ENCODE data around the gene PSMG2.

Gene PSMG2

DNA sequence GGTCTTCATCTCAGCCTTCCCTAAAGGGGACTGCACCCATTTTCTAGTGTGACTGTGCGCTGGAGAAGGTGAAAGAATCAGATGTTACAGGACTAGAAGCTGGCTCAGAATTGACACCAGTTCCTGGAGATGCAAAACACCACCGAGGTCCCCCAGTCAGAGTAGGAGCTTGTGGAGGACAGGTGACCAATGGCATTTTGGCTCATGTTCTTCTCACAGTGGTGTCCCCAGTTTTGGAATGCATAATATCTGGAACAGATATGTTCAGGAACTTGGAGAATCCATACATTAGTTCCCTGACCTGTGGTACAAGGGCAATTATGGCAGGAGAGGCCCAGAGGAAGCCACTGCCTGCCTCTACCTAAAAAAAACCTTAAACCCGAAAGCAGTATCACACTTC is 66.3 kb downstream of the PSMG2 start:
- TF ChIP-seq POLR2A (IDR thresholded peaks at IDR 0.05; ENCODE audit: extremely low read depth, insufficient read length): no peak
- TF ChIP-seq, protein P1, sequence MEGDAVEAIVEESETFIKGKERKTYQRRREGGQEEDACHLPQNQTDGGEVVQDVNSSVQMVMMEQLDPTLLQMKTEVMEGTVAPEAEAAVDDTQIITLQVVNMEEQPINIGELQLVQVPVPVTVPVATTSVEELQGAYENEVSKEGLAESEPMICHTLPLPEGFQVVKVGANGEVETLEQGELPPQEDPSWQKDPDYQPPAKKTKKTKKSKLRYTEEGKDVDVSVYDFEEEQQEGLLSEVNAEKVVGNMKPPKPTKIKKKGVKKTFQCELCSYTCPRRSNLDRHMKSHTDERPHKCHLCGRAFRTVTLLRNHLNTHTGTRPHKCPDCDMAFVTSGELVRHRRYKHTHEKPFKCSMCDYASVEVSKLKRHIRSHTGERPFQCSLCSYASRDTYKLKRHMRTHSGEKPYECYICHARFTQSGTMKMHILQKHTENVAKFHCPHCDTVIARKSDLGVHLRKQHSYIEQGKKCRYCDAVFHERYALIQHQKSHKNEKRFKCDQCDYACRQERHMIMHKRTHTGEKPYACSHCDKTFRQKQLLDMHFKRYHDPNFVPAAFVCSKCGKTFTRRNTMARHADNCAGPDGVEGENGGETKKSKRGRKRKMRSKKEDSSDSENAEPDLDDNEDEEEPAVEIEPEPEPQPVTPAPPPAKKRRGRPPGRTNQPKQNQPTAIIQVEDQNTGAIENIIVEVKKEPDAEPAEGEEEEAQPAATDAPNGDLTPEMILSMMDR (IDR thresholded peaks at IDR 0.05; ENCODE audit: low read depth, low read length): no peak
- TF ChIP-seq, protein P2, sequence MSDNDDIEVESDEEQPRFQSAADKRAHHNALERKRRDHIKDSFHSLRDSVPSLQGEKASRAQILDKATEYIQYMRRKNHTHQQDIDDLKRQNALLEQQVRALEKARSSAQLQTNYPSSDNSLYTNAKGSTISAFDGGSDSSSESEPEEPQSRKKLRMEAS (IDR thresholded peaks at IDR 0.05; ENCODE audit: low read depth, low read length): no peak
- no peak for TF ChIP-seq MYC (IDR thresholded peaks at IDR 0.05; ENCODE audit: low read depth, low read length)
- H3K4me3 ChIP-seq (ENCODE audit: low read depth, low read length): no peak overlapping the region
- no peak for DNase-seq (ENCODE audit: low read depth)

DNA sequence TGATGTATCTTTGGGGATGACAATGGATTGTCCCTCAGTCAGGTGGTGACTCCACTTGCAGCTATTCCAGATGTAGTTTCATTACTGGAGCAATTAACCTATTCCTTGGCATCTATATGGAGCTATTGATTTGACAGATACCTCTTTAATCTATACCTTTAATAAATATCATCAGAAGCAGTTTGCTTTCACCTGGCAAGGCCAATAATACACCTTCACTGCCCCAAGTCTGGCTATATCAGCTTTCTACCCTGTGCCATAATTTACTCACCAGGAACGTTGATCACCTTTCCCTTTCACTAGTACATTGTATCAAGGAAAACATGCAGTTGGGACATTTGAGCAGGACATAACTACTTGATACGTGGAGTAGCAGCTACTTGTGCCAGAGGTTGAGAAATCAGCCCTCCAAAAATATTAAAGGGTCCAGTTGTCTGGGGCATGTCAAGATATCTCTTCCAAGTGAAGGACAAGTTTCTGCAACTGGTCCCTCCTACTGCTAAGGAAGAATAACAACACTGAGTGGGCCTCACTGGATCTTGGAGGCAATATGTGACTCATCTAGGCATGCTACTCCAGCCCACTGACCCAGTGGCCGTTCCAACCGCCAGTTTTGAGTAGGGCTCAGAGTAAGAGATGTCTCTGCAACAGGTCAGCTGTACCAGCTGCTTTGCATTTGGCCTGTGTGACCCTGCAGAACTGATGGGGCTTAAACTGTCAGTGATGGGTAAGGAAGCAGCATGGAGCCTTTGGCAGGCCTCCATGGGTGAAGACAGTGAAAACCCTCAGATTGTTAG is 67.0 kb downstream of the PSMG2 start:
- no peak overlapping the region for H3K4me3 ChIP-seq (ENCODE audit: low read depth, low read length)
- TF ChIP-seq, protein P2 (IDR thresholded peaks at IDR 0.05; ENCODE audit: low read depth, low read length): no peak
- TF ChIP-seq POLR2A (IDR thresholded peaks at IDR 0.05; ENCODE audit: extremely low read depth, insufficient read length) (no peak), MYC (IDR thresholded peaks at IDR 0.05; ENCODE audit: low read depth, low read length) (no peak)
- TF ChIP-seq, protein P1 (IDR thresholded peaks at IDR 0.05; ENCODE audit: low read depth, low read length): no peak
- DNase-seq (ENCODE audit: low read depth): no peak

DNA sequence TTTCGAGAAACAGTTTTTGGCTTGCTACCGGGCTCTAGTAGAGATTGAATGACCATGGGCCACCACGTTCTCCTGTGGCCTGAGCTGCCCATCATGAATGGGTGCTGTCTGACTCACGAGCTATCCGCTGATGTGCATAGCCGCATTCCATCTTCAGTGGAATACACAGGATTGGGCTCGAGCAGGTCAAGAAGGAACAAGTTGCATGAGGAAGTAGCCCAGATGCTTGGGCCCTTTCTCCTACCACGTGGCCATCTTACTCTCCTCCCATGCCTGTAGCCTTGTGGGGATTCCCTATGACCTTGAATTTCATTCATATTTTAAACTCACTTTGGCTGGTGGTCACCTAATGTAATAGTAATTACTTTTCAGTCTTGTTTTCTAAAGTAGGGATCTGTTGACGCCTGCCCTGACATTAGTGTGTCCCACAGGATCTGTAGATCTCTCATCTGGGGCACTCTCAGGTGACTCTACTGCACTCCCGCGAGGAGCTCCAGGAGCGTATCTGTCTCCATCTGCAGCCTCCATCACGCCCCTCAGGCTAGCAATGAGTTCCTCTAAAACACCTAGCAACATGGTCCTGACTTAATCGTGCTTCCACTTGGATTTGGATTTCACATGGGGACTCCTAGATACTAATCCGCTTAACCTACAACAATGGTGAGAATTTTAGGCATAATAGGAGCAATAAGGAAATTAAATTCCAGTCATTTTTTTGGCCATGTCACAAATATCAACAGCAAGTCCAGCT is 67.8 kb downstream of the PSMG2 start:
- no peak overlapping the region for H3K4me3 ChIP-seq (ENCODE audit: low read depth, low read length)
- TF ChIP-seq, protein P1 (IDR thresholded peaks at IDR 0.05; ENCODE audit: low read depth, low read length): no peak
- TF ChIP-seq MYC (IDR thresholded peaks at IDR 0.05; ENCODE audit: low read depth, low read length): no peak
- no peak for DNase-seq (ENCODE audit: low read depth)

DNA sequence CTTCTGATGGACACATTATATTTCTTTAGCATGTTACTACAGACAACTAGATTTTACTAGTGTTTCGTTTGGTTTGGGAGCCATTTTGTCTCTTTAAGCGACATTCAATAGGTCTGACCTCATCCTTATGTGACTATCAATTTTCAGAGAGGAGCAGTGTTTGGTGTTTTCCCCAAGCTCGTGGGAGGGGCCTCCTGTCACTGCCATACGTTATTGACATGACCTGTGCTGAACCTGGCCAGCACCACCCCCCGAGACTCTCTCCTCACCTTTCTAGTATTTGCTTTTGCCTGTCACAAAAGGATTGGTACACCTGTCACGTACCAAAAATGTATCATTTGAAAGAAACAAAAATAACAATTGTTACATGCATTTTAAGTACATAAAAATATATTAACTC is 69.3 kb downstream of the PSMG2 start:
- no peak overlapping the region for H3K4me3 ChIP-seq (ENCODE audit: low read depth, low read length)
- TF ChIP-seq, protein P2 (IDR thresholded peaks at IDR 0.05; ENCODE audit: low read depth, low read length): no peak
- TF ChIP-seq MYC (IDR thresholded peaks at IDR 0.05; ENCODE audit: low read depth, low read length): no peak
- TF ChIP-seq POLR2A (IDR thresholded peaks at IDR 0.05; ENCODE audit: extremely low read depth, insufficient read length): no peak
- TF ChIP-seq, protein P1 (IDR thresholded peaks at IDR 0.05; ENCODE audit: low read depth, low read length): no peak
- DNase-seq (ENCODE audit: low read depth): no peak

DNA sequence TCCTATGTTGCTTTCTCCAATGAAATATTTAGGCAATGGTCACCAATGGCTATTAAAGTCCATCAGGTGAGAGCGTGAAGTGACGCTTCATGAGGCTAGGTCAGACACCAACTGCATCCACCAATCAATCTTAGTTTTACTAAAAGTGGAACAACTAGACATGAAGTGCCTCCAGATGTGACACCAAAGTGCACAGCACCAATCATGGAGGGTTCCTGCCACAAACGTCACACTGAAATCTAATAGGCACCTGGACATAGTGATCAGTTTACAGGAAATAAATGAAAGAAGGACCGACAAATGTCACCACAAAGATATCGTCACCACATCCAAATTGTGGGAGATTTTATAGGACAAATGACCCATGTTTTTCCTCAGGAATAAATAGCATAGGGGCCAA is 70.5 kb downstream of the PSMG2 start:
- TF ChIP-seq, protein P1 (IDR thresholded peaks at IDR 0.05; ENCODE audit: low read depth, low read length): no peak
- no peak for TF ChIP-seq POLR2A (IDR thresholded peaks at IDR 0.05; ENCODE audit: extremely low read depth, insufficient read length)
- no peak for TF ChIP-seq MYC (IDR thresholded peaks at IDR 0.05; ENCODE audit: low read depth, low read length)
- TF ChIP-seq, protein P2 (IDR thresholded peaks at IDR 0.05; ENCODE audit: low read depth, low read length): no peak
- no peak for DNase-seq (ENCODE audit: low read depth)

More for the DNA sequence above, 70.5 kb downstream of the PSMG2 start:
- no peak overlapping the region for H3K4me3 ChIP-seq (ENCODE audit: low read depth, low read length)

All from NB4 (cell line).